AG04450 (cell line): Measurements from ENCODE around the gene TRIM10. TPM values are rescaled to one million over a fixed set of nuclear protein-coding genes. Genes with fewer than 3 reads are reported as not detected.

Experiments used
- CTCF ChIA-PET: fragments of 300-600, 350-600 bp; formaldehyde crosslinking; extraction: SDS; loops from one replicate; lab custom pipeline; 2022; ENCODE audit warnings: antibody characterized with exemption, inconsistent platforms; lab: Charles Lee
- POLR2A ChIA-PET: fragments of 350-600 bp; formaldehyde crosslinking; extraction: SDS; loops from one replicate; lab custom pipeline; 2021; ENCODE audit warnings: antibody characterized with exemption, inconsistent platforms; lab: Yijun Ruan, JAX
- DNase-seq: peaks from one replicate; pipeline ENCODE4 v3.0.0-alpha.2; 2011; ENCODE audit warnings: low read depth, low spot score
- H3K27ac ChIP-seq: one replicate; pipeline ENCODE4 v1.5.1; 2012; ENCODE audit warnings: low read depth, low read length, control low read depth
- H3K27me3 ChIP-seq: one replicate; pipeline ENCODE4 v1.6.0; 2012; ENCODE audit warnings: low read length; ENCODE audit not compliant: control insufficient read depth, insufficient read depth
- H3K4me3 ChIP-seq: 2 replicates; pipeline ENCODE4 v1.5.1; 2011; ENCODE audit warnings: mild to moderate bottlenecking, low read depth, low read length, control low read depth
- H3K9me3 ChIP-seq: 2 replicates; pipeline ENCODE4 v1.5.1; 2012; ENCODE audit warnings: low read length; ENCODE audit not compliant: control insufficient read depth, insufficient read depth
- CTCF ChIP-seq: IDR thresholded peaks from 2 replicates; pipeline ENCODE4 v1.5.1; 2011; ENCODE audit warnings: low read depth, low read length, control low read depth, inconsistent platforms
- polyA plus RNA-seq: library from polyadenylated mRNA; depleted of rRNA; stranded (reverse); fragments of >200 nt; gene quantifications from 2 replicates; pipeline ENCODE4 v1.2.3, GENCODE V29; 2011

The TRIM10 gene
- polyA plus RNA-seq, 1 experiment = not detected

GRCh38 chr6:30162265-30163089 lies 1.5 kb upstream of the TRIM10 start:
- ChIA-PET POLR2A (no interaction called here), CTCF (no interaction called here)
- no peaks in the 10 kb centered on the region; the same call in 1 of the 2 replicates for H3K9me3 ChIP-seq
- no peak for TF ChIP-seq CTCF
- no peak overlapping the region for H3K27ac ChIP-seq
- H3K4me3 ChIP-seq = no peak overlapping the region
- peaks cover 25% of the 10 kb centered on the region for H3K27me3 ChIP-seq
- no peak for DNase-seq

GRCh38 chr6:30160008-30160784 lies 815 bp downstream of the TRIM10 start:
- Histone ChIP-seq H3K27ac (no peak overlapping the region), H3K4me3 (no peak overlapping the region), H3K27me3 (peaks cover 17% of the 10 kb centered on the region), H3K9me3 (no peaks in the 10 kb centered on the region; the same call in 1 of the 2 replicates)
- ChIA-PET POLR2A (no interaction called here), CTCF (no interaction called here)
- no peak for DNase-seq
- no peak for TF ChIP-seq CTCF

DNA sequence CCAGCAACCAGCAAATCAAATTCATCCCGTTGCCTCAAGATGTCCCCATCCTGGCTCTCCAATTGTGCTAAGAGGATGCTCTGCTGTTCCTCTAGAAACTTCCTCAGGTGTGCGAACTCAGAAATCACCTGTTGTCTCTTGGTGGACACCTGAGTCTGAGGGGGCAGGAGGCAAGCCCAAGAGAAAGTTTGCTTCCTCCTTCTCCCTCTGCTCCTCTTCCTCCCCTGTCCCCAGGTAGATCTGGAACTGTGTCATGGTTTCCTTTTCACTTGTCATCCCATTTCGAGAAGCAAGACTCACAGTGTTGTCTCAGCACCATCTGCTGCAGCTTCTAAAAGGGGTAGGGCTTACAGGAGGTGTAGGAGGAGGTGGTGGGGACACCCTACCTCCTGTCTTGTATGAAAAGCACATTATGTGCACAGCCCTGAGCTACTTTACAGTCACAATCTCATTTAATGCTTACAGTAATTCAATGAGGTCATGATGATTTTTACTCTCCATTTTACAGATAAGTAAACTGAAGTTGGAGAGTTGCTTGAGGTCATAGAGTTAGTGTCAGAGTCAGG lies 2.5 kb downstream of the TRIM10 start:
- H3K27me3 ChIP-seq = peaks cover 9% of the 10 kb centered on the region
- no peak overlapping the region for H3K27ac ChIP-seq
- DNase-seq = no peak
- TF ChIP-seq CTCF = no peak
- no peak overlapping the region for H3K4me3 ChIP-seq
- H3K9me3 ChIP-seq = no peaks in the 10 kb centered on the region; the same call in 1 of the 2 replicates
- ChIA-PET POLR2A (no interaction called here), CTCF (no interaction called here)

DNA sequence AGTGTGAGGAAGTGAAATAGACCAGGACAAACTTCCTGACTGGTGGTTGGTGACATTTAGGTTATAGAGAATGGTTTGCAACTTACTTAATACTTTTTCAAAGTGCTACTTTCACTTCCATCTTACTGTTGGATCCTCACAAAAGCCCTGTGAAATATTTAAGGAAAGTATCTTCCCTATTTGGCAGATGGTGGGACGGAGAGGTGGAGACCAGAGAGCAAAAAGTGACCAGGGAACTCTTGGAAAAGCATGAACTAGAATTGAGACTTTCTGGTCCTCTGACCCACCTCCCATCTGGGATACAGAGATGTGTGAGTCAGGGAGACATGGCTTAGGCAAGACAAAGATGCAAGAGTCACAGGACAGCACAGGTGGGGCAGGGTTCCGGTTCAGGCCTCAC lies 3.0 kb downstream of the TRIM10 start:
- DNase-seq = no peak
- no peak for TF ChIP-seq CTCF
- Histone ChIP-seq H3K4me3 (no peak overlapping the region), H3K27me3 (peaks cover 9% of the 10 kb centered on the region), H3K27ac (no peak overlapping the region), H3K9me3 (no peaks in the 10 kb centered on the region; the same call in 1 of the 2 replicates)
- ChIA-PET CTCF (interaction anchor here (1.4 kb wide), 1 partner anchor 27 kb away, joined by 4 read pairs; no protein-coding TSS in a partner anchor), POLR2A (no interaction called here)
